ENCODE data around the gene TMEM26. TPM values are rescaled to one million over a fixed set of nuclear protein-coding genes. Genes with fewer than 3 reads are reported as not detected.
A peak's percentile ranks its signal among the peaks of the same experiment; 100 is the strongest.

TMEM26 gene
- polyA plus RNA-seq (ENCODE audit: insufficient read length): 8.0 TPM

GRCh38 chr10:61452655-61453641 is at the start of gene TMEM26:
Gene TMEM26 (minus strand): TSS chr10:61453381. CDS start chr10:61453081, 300 bp downstream.
- DNase-seq (ENCODE audit: low read depth): no peak

GRCh38 chr10:61500460-61500859 is 47.3 kb upstream of the TMEM26 start:
- DNase-seq (ENCODE audit: low read depth): no peak

- no peak for DNase-seq (ENCODE audit: low read depth)
Measured at GRCh38 chr10:61492364-61492995, 39.3 kb upstream of the TMEM26 start.

GRCh38 chr10:61487506-61487905 is 34.3 kb upstream of the TMEM26 start:
- DNase-seq (ENCODE audit: low read depth): no peak

- no peak for DNase-seq (ENCODE audit: low read depth)
Measured at GRCh38 chr10:61486738-61487396, 33.7 kb upstream of the TMEM26 start.

- no peak for DNase-seq (ENCODE audit: low read depth)
Measured at GRCh38 chr10:61486251-61486650, 33.1 kb upstream of the TMEM26 start.

- DNase-seq (ENCODE audit: low read depth): no peak
Measured at GRCh38 chr10:61481597-61481996, 28.4 kb upstream of the TMEM26 start.

GRCh38 chr10:61480208-61480607 is 27.0 kb upstream of the TMEM26 start:
- DNase-seq (ENCODE audit: low read depth): no peak

GRCh38 chr10:61478621-61479312 is 25.6 kb upstream of the TMEM26 start:
- DNase-seq (ENCODE audit: low read depth): no peak

- DNase-seq (ENCODE audit: low read depth): no peak
Measured at GRCh38 chr10:61477451-61477850, 24.3 kb upstream of the TMEM26 start.

- no peak for DNase-seq (ENCODE audit: low read depth)
Measured at GRCh38 chr10:61476529-61476928, 23.3 kb upstream of the TMEM26 start.

GRCh38 chr10:61475449-61475873 is 22.3 kb upstream of the TMEM26 start:
- DNase-seq (ENCODE audit: low read depth): no peak

GRCh38 chr10:61472090-61472674 is 19.0 kb upstream of the TMEM26 start:
- no peak for DNase-seq (ENCODE audit: low read depth)

GRCh38 chr10:61471491-61471890 is 18.3 kb upstream of the TMEM26 start:
- DNase-seq (ENCODE audit: low read depth): no peak

- DNase-seq (ENCODE audit: low read depth): no peak
Measured at GRCh38 chr10:61470740-61471139, 17.6 kb upstream of the TMEM26 start.

GRCh38 chr10:61465901-61466632 is 12.9 kb upstream of the TMEM26 start:
- DNase-seq (ENCODE audit: low read depth): no peak

- no peak for DNase-seq (ENCODE audit: low read depth)
Measured at GRCh38 chr10:61465171-61465496, 12.0 kb upstream of the TMEM26 start.

GRCh38 chr10:61464461-61465170 is 11.4 kb upstream of the TMEM26 start:
- no peak for DNase-seq (ENCODE audit: low read depth)

- peak; percentile 91 for DNase-seq (ENCODE audit: low read depth)
Measured at GRCh38 chr10:61463035-61463909, 10.1 kb upstream of the TMEM26 start.

All from forelimb muscle (tissue), 1 donor.